BLaER1 (cell line): Measurements from ENCODE around the gene FAM9C.
A peak's percentile ranks its signal among the peaks of the same experiment; 100 is the strongest.
"Not testable (repeated sequence)": the region's sequence is repeated elsewhere in the genome, so short reads cannot be mapped to it uniquely, and the experiment has no call there.

ENCODE experiments used
- H3K27ac ChIP-seq: shearing (Covaris generic); formaldehyde crosslinking; 2 replicates; pipeline ENCODE4 v1.8.1; 2022
- H3K27me3 ChIP-seq: shearing (Covaris generic); formaldehyde crosslinking; 2 replicates; pipeline ENCODE4 v1.8.1; 2022
- H3K36me3 ChIP-seq: shearing (Covaris generic); formaldehyde crosslinking; 2 replicates; pipeline ENCODE4 v1.8.1; 2022
- H3K4me1 ChIP-seq: shearing (Covaris generic); formaldehyde crosslinking; 2 replicates; pipeline ENCODE4 v1.8.1; 2022
- H3K4me2 ChIP-seq: shearing (Covaris generic); formaldehyde crosslinking; 2 replicates; pipeline ENCODE4 v1.8.1; 2022
- H3K4me3 ChIP-seq: shearing (Covaris generic); formaldehyde crosslinking; 2 replicates; pipeline ENCODE4 v1.8.1; 2022
- H3K9ac ChIP-seq: shearing (Covaris generic); formaldehyde crosslinking; 2 replicates; pipeline ENCODE4 v1.8.1; 2022
- H3K9me3 ChIP-seq: shearing (Covaris generic); formaldehyde crosslinking; 2 replicates; pipeline ENCODE4 v1.8.1; 2022
- H4K20me1 ChIP-seq: shearing (Covaris generic); formaldehyde crosslinking; 2 replicates; pipeline ENCODE4 v1.8.1; 2022
- Cebpa-rat ChIP-seq: shearing (Covaris generic); IDR thresholded peaks from 2 replicates; pipeline ENCODE4 v1.8.1; 2022

FAM9C gene

GRCh38 chrX:13076176-13076961 lies 31.9 kb upstream of the FAM9C start:
- no peak overlapping the region for H3K9ac ChIP-seq
- H3K27ac ChIP-seq: no peak overlapping the region
- no peaks in the 10 kb centered on the region for H3K36me3 ChIP-seq
- peaks cover 67% of the 10 kb centered on the region for H3K4me1 ChIP-seq
- H3K4me3 ChIP-seq: no peak overlapping the region
- H3K4me2 ChIP-seq: peak overlapping the region; percentile 23
- H3K27me3 ChIP-seq: no peaks in the 10 kb centered on the region
- H3K9me3 ChIP-seq: peaks cover 5% of the 10 kb centered on the region; the same call in 1 of the 2 replicates
- H4K20me1 ChIP-seq: no peaks in the 10 kb centered on the region
- TF ChIP-seq Cebpa-rat: no peak

GRCh38 chrX:13074297-13075262 lies 30.2 kb upstream of the FAM9C start:
- H3K27ac ChIP-seq: peak overlapping the region; percentile 5; the same call in 1 of the 2 replicates

GRCh38 chrX:13069771-13070416 lies 25.5 kb upstream of the FAM9C start:
- Histone ChIP-seq H4K20me1 (no peaks in the 10 kb centered on the region), H3K4me3 (no peak overlapping the region), H3K27me3 (no peaks in the 10 kb centered on the region), H3K9ac (no peak overlapping the region), H3K27ac (no peak overlapping the region), H3K4me2 (no peak overlapping the region), H3K4me1 (peaks cover 19% of the 10 kb centered on the region), H3K9me3 (peaks cover 30% of the 10 kb centered on the region), H3K36me3 (no peaks in the 10 kb centered on the region)
- no peak for TF ChIP-seq Cebpa-rat

More at GRCh38 chrX:13074297-13075262, 30.2 kb upstream of the FAM9C start:
- no peak for TF ChIP-seq Cebpa-rat
- Histone ChIP-seq H4K20me1 (no peaks in the 10 kb centered on the region), H3K9me3 (peaks cover 15% of the 10 kb centered on the region), H3K4me3 (no peak overlapping the region), H3K4me1 (peaks cover 49% of the 10 kb centered on the region), H3K4me2 (peak overlapping the region; percentile 61), H3K27me3 (no peaks in the 10 kb centered on the region), H3K36me3 (no peaks in the 10 kb centered on the region), H3K9ac (no peak overlapping the region)

GRCh38 chrX:13068651-13069050 lies 24.2 kb upstream of the FAM9C start:
- no peak for TF ChIP-seq Cebpa-rat
- Histone ChIP-seq H3K4me1 (0 out of 2 replicates have a peak, but pooled peaks cover 9% of the 10 kb centered on the region), H3K9ac (no peak overlapping the region), H3K27ac (no peak overlapping the region), H3K27me3 (no peaks in the 10 kb centered on the region), H3K9me3 (peaks cover 33% of the 10 kb centered on the region), H3K4me2 (no peak overlapping the region), H3K4me3 (no peak overlapping the region), H3K36me3 (no peaks in the 10 kb centered on the region), H4K20me1 (no peaks in the 10 kb centered on the region)

GRCh38 chrX:13067773-13068172 lies 23.4 kb upstream of the FAM9C start:
- H3K9me3 ChIP-seq: peaks cover 37% of the 10 kb centered on the region
- no peaks in the 10 kb centered on the region for H4K20me1 ChIP-seq
- H3K27me3 ChIP-seq: no peaks in the 10 kb centered on the region
- 0 out of 2 replicates have a peak, but pooled peaks cover 9% of the 10 kb centered on the region for H3K4me1 ChIP-seq
- no peak overlapping the region for H3K4me2 ChIP-seq
- no peaks in the 10 kb centered on the region for H3K36me3 ChIP-seq
- no peak overlapping the region for H3K4me3 ChIP-seq
- H3K27ac ChIP-seq: no peak overlapping the region
- no peak overlapping the region for H3K9ac ChIP-seq
- TF ChIP-seq Cebpa-rat: no peak

GRCh38 chrX:13066391-13066790 lies 22.0 kb upstream of the FAM9C start:
- no peak overlapping the region for H3K4me2 ChIP-seq
- H3K36me3 ChIP-seq: no peaks in the 10 kb centered on the region
- H3K9ac ChIP-seq: no peak overlapping the region
- H3K27me3 ChIP-seq: no peaks in the 10 kb centered on the region
- H3K27ac ChIP-seq: no peak overlapping the region
- no peak overlapping the region for H3K4me3 ChIP-seq
- 0 out of 2 replicates have a peak, but pooled peaks cover 9% of the 10 kb centered on the region for H3K4me1 ChIP-seq
- H3K9me3 ChIP-seq: peaks cover 50% of the 10 kb centered on the region
- no peak for TF ChIP-seq Cebpa-rat
- no peaks in the 10 kb centered on the region for H4K20me1 ChIP-seq

GRCh38 chrX:13064599-13065143 lies 20.3 kb upstream of the FAM9C start:
- Histone ChIP-seq H3K9ac (no peak overlapping the region), H3K4me2 (no peak overlapping the region), H3K4me3 (no peak overlapping the region), H3K4me1 (0 out of 2 replicates have a peak, but pooled peaks cover 9% of the 10 kb centered on the region), H3K9me3 (peaks cover 54% of the 10 kb centered on the region), H4K20me1 (no peaks in the 10 kb centered on the region), H3K27me3 (no peaks in the 10 kb centered on the region), H3K27ac (no peak overlapping the region), H3K36me3 (no peaks in the 10 kb centered on the region)
- TF ChIP-seq Cebpa-rat: no peak

GRCh38 chrX:13063124-13063523 lies 18.7 kb upstream of the FAM9C start:
- not testable (repeated sequence) for H3K4me2 ChIP-seq, H3K27ac ChIP-seq, H3K36me3 ChIP-seq, H3K4me1 ChIP-seq, H3K27me3 ChIP-seq, H3K4me3 ChIP-seq, H4K20me1 ChIP-seq, H3K9ac ChIP-seq
- H3K9me3 ChIP-seq: peaks cover 41% of the 10 kb centered on the region

GRCh38 chrX:13062331-13062730 lies 17.9 kb upstream of the FAM9C start:
- H3K4me3 ChIP-seq, H3K27ac ChIP-seq, H3K4me2 ChIP-seq, H4K20me1 ChIP-seq, H3K27me3 ChIP-seq, H3K9ac ChIP-seq, H3K4me1 ChIP-seq, H3K36me3 ChIP-seq: not testable (repeated sequence)
- peaks cover 38% of the 10 kb centered on the region for H3K9me3 ChIP-seq

- not testable (repeated sequence) for H3K36me3 ChIP-seq, H3K4me1 ChIP-seq, H4K20me1 ChIP-seq, H3K27ac ChIP-seq, H3K27me3 ChIP-seq, H3K9ac ChIP-seq, H3K4me3 ChIP-seq, H3K4me2 ChIP-seq
- H3K9me3 ChIP-seq: peaks cover 38% of the 10 kb centered on the region
These were observed 16.8 kb upstream of the FAM9C start for GRCh38 chrX:13061215-13061708.
